ENCODE data around the gene MCC.

DNA sequence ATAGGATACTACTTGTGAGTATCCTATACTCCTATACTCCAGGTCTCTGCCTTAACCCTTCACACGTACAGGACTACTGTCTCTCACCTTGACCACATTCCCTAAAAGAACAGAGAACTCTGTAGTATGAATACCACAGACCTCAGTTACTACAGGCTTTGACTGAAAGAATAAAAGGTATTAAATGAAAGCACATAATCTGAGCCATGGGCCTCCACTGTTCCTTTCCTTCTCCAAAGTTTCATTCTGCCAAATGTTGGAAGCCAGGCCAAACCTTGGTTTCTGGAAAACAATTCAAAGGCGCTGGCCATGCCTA is 244.9 kb downstream of the MCC start:
- no peak for TF ChIP-seq CTCF (IDR thresholded peaks at IDR 0.05)
- TF ChIP-seq POLR2A (IDR thresholded peaks at IDR 0.05): no peak

Data from thyroid gland (tissue), 4 donors.